ENCODE measurements around the gene BOD1L1. TPM values are rescaled to one million over a fixed set of nuclear protein-coding genes. Genes with fewer than 3 reads are reported as not detected.

The BOD1L1 gene
- total RNA-seq, 1 experiment from 2014 or later, result 22.0 TPM

DNA sequence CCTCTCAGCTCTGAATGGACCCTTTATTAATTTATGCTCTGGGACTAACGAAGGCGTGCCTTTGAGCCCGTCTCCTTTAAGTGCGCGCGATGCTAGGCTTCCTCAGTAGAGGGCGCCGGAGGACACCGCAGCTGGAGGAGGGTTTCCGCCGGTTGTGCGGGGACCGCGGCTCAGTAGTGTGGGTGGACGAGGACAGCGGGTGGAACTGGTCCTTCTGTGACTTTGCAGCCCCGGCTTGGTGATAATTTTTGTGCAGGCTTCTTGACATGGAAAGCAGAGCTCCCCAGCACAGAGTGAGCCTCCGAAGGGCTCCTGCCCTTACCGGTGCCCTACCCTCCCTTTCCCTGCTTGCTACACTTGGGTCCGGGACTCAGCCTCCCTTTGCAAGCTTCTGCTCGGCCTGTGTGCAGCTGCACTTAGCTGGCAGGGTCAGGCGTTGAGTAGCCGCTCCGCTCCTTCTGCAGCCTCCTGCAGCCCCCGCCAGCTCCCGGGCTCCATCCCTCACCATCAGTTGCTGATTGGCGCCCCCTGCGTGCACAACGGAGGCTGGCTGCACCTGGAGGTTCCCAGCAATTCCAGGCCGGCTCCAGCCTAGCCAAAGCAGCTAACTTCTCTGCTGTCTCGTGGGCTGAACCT, 26.8 kb upstream of the BOD1L1 start:
- TSS peak; percentile 25 for BruUV-seq (replicated peaks)
- H3K4me2 ChIP-seq (ENCODE audit: low read length), result peak overlapping the region; percentile 95
- H3K79me2 ChIP-seq (ENCODE audit: low read length), result no peaks in the 10 kb centered on the region
- H4K20me1 ChIP-seq (ENCODE audit: low read length), result no peaks in the 10 kb centered on the region
- H3K36me3 ChIP-seq (ENCODE audit: low read depth, low read length), result no peaks in the 10 kb centered on the region
- H3K9ac ChIP-seq (ENCODE audit: low read length), result peak overlapping the region; percentile 85
- H3F3A ChIP-seq (ENCODE audit: low read length, unreplicated experiment), result no peaks in the 10 kb centered on the region
- ChIA-PET CTCF (interaction anchor here (0.6 to 1.2 kb wide), 5 partner anchors 14 to 1047 kb away, joined by 3 to 10 read pairs (median 4); no protein-coding TSS in a partner anchor), POLR2A (ENCODE audit: unreplicated experiment) (no interaction called here)
- intact Hi-C loops (cut with micrococcal nuclease), result loop anchor here (10.0 kb wide), 4 partner anchors 631 to 1511 kb away; partner anchors contain the start of gene CPEB2
- no peaks in the 10 kb centered on the region for H3K9me2 ChIP-seq (replicated peaks; ENCODE audit: low read length)
- ATAC-seq, result peak; percentile 86
- DNase-seq, result peak; percentile 77
- peaks cover 33% of the 10 kb centered on the region for H3K4me1 ChIP-seq (ENCODE audit: insufficient read depth, low read length)
- peak overlapping the region; percentile 88 for H2AFZ ChIP-seq (ENCODE audit: low read length)
- H3K27me3 ChIP-seq (ENCODE audit: low read length), result no peaks in the 10 kb centered on the region
- no peaks in the 10 kb centered on the region for H3K9me3 ChIP-seq (ENCODE audit: low read length)
- peak overlapping the region; percentile 73 for H3K4me3 ChIP-seq (ENCODE audit: low read length)
- H3K27ac ChIP-seq (ENCODE audit: low read length), result peak overlapping the region; percentile 84
- no peak for TF ChIP-seq EZH2 (IDR thresholded peaks at IDR 0.05; ENCODE audit: low read length, unreplicated experiment)
- TF ChIP-seq, protein P1, sequence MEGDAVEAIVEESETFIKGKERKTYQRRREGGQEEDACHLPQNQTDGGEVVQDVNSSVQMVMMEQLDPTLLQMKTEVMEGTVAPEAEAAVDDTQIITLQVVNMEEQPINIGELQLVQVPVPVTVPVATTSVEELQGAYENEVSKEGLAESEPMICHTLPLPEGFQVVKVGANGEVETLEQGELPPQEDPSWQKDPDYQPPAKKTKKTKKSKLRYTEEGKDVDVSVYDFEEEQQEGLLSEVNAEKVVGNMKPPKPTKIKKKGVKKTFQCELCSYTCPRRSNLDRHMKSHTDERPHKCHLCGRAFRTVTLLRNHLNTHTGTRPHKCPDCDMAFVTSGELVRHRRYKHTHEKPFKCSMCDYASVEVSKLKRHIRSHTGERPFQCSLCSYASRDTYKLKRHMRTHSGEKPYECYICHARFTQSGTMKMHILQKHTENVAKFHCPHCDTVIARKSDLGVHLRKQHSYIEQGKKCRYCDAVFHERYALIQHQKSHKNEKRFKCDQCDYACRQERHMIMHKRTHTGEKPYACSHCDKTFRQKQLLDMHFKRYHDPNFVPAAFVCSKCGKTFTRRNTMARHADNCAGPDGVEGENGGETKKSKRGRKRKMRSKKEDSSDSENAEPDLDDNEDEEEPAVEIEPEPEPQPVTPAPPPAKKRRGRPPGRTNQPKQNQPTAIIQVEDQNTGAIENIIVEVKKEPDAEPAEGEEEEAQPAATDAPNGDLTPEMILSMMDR (conservative IDR thresholded peaks at IDR 0.05; ENCODE audit: low read depth, low read length), result peak; percentile 67

DNA sequence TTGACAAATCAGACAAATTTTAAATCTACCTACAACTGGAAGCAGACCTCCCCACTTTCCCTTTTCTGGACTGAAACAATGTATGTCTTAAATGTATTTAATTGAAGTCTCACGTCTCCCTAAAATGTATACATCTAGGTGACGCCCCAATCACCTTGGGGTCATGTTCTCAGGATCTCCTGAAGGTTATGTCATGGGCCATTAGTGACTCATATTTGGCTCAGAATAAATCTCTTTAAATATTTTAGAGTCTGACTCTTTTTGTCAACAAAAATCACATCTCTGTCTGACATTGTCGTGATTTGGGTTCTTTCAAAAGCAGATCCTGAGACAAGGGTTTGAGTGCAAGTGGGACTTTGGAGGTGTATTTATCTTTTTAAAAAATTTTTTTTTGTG, 26.2 kb upstream of the BOD1L1 start:
- TF ChIP-seq, protein P1 (conservative IDR thresholded peaks at IDR 0.05; ENCODE audit: low read depth, low read length), result no peak
- TF ChIP-seq EZH2 (IDR thresholded peaks at IDR 0.05; ENCODE audit: low read length, unreplicated experiment) (no peak), EZH2phosphoT487 (IDR thresholded peaks at IDR 0.05; ENCODE audit: borderline replicate concordance, low read length) (no peak)
- ATAC-seq (peak; percentile 26), DNase-seq (peak; percentile 41)
- Histone ChIP-seq H3K9me3 (ENCODE audit: low read length) (no peaks in the 10 kb centered on the region), H3K36me3 (ENCODE audit: low read depth, low read length) (no peaks in the 10 kb centered on the region), H3K9ac (ENCODE audit: low read length) (peak overlapping the region; percentile 85), H3K27ac (ENCODE audit: low read length) (peak overlapping the region; percentile 84), H3K79me2 (ENCODE audit: low read length) (no peaks in the 10 kb centered on the region), H3K9me2 (replicated peaks; ENCODE audit: low read length) (no peaks in the 10 kb centered on the region), H3K27me3 (ENCODE audit: low read length) (no peaks in the 10 kb centered on the region), H4K20me1 (ENCODE audit: low read length) (no peaks in the 10 kb centered on the region), H3K4me3 (ENCODE audit: low read length) (peak overlapping the region; percentile 73), H2AFZ (ENCODE audit: low read length) (peak overlapping the region; percentile 88), H3K4me2 (ENCODE audit: low read length) (peak overlapping the region; percentile 95), H3K4me1 (ENCODE audit: insufficient read depth, low read length) (peaks cover 33% of the 10 kb centered on the region), H3F3A (ENCODE audit: low read length, unreplicated experiment) (no peaks in the 10 kb centered on the region)
- no TSS peak for BruUV-seq (replicated peaks)
- ChIA-PET CTCF (interaction anchor here (0.6 to 1.2 kb wide), 4 partner anchors 14 to 1048 kb away, joined by 3 to 10 read pairs (median 4); no protein-coding TSS in a partner anchor), POLR2A (ENCODE audit: unreplicated experiment) (no interaction called here)
- intact Hi-C loops (cut with micrococcal nuclease), result loop anchor here (10.0 kb wide), 4 partner anchors 631 to 1511 kb away; partner anchors contain the start of gene CPEB2

- Histone ChIP-seq H3K9ac (ENCODE audit: low read length) (no peak overlapping the region), H3K36me3 (ENCODE audit: low read depth, low read length) (no peaks in the 10 kb centered on the region), H3K27me3 (ENCODE audit: low read length) (no peaks in the 10 kb centered on the region), H3K27ac (ENCODE audit: low read length) (no peak overlapping the region), H2AFZ (ENCODE audit: low read length) (no peak overlapping the region), H3K4me2 (ENCODE audit: low read length) (no peak overlapping the region), H3K9me3 (ENCODE audit: low read length) (no peaks in the 10 kb centered on the region), H3K4me1 (ENCODE audit: insufficient read depth, low read length) (peaks cover 10% of the 10 kb centered on the region), H3K4me3 (ENCODE audit: low read length) (no peak overlapping the region), H3F3A (ENCODE audit: low read length, unreplicated experiment) (no peaks in the 10 kb centered on the region), H3K79me2 (ENCODE audit: low read length) (no peaks in the 10 kb centered on the region), H3K9me2 (replicated peaks; ENCODE audit: low read length) (no peaks in the 10 kb centered on the region), H4K20me1 (ENCODE audit: low read length) (no peaks in the 10 kb centered on the region)
- ATAC-seq (no peak), DNase-seq (no peak)
- ChIA-PET CTCF (interaction anchor here (0.6 kb wide), 1 partner anchor 1417 kb away, joined by 3 read pairs; no protein-coding TSS in a partner anchor), POLR2A (ENCODE audit: unreplicated experiment) (no interaction called here)
- BruUV-seq (replicated peaks), result no TSS peak
- TF ChIP-seq EZH2phosphoT487 (IDR thresholded peaks at IDR 0.05; ENCODE audit: borderline replicate concordance, low read length) (no peak), EZH2 (IDR thresholded peaks at IDR 0.05; ENCODE audit: low read length, unreplicated experiment) (no peak)
- TF ChIP-seq, protein P1 (conservative IDR thresholded peaks at IDR 0.05; ENCODE audit: low read depth, low read length), result no peak
- intact Hi-C loops (cut with micrococcal nuclease), result no loop called here
Observed at GRCh38 chr4:13647031-13647430, 19.5 kb upstream of the BOD1L1 start.

Data from PC-3 (cell line).